Mammary epithelial cell (primary cell): ENCODE measurements around the gene PSTK.

ENCODE experiments used
- CTCF ChIP-seq, 2 donors: IDR thresholded peaks in 1 of 2; conservative IDR thresholded peaks in 1 of 2; 2 replicates each; pipeline ENCODE4 v1.5.1; 2011 to 2012; ENCODE audit warnings: inconsistent platforms in 2 of 2, low read length in 2 of 2, mild to moderate bottlenecking in 2 of 2, control low read depth in 1 of 2, low read depth in 1 of 2; ENCODE audit not compliant: insufficient read depth in 1 of 2; ENCODE audit errors: extremely low read depth in 1 of 2
- EZH2 ChIP-seq: IDR thresholded peaks from 2 replicates; pipeline ENCODE4 v1.6.1; 2012; ENCODE audit warnings: low read length, inconsistent platforms, borderline replicate concordance

GRCh38 chr10:123018531-123018930 lies 38.3 kb downstream of the PSTK start:
- TF ChIP-seq CTCF (conservative IDR thresholded peaks at IDR 0.05 in 1 of 2, IDR thresholded peaks at IDR 0.05 in 1 of 2; ENCODE audit: extremely low read depth in 1 of 2, insufficient read depth in 1 of 2, low read depth in 1 of 2, low read length in 2 of 2) (no peak), EZH2 (no peak)
